Measurements from ENCODE around the gene DRC7.

- TF ChIP-seq CTCF (IDR thresholded peaks at IDR 0.05) (no peak), POLR2A (IDR thresholded peaks at IDR 0.05) (no peak)
Observed at GRCh38 chr16:57707331-57707730, 12.7 kb downstream of the DRC7 start.

All from esophagus squamous epithelium (tissue), 4 donors.